Pons (tissue), 1 donor: ENCODE data around the gene HDAC8.
A peak's percentile ranks its signal among the peaks of the same experiment; 100 is the strongest.

Experiments
- DNase-seq: peaks from one replicate; pipeline ENCODE4 v3.0.0-alpha.2; 2016; ENCODE audit warnings: low spot score

Gene HDAC8

GRCh38 chrX:72316408-72317110 lies 256.1 kb downstream of the HDAC8 start:
- DNase-seq: no peak

- DNase-seq: no peak
These were observed 257.8 kb downstream of the HDAC8 start for GRCh38 chrX:72314881-72315280.

GRCh38 chrX:72313707-72314641 lies 258.7 kb downstream of the HDAC8 start:
- no peak for DNase-seq

GRCh38 chrX:72312311-72312940 lies 260.2 kb downstream of the HDAC8 start:
- DNase-seq: no peak

- no peak for DNase-seq
These were observed 263.2 kb downstream of the HDAC8 start for GRCh38 chrX:72309297-72310071.

- peak; percentile 19 for DNase-seq
These were observed 263.9 kb downstream of the HDAC8 start for GRCh38 chrX:72308566-72309296.

GRCh38 chrX:72308209-72308565 lies 264.5 kb downstream of the HDAC8 start:
- DNase-seq: no peak

DNA sequence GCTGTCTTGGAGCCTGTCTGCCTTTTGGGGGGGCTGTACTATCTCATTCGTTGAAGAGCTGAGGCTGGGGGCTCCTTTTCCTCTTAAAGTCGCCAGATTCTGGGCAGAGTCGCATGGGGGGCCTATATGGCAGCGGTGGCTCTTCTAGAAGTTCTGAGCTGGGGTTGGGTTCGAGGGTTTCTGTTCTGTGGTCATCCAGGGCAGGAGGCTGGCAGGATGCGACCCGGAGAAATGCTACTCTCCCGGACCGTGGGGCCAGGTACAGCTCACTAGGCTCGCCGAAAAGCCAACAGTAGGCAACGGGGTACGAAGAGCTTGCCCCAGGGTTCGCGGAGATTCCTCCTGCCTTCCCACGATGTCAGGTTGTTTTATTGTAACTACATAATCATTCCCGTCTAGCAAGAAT lies 265.0 kb downstream of the HDAC8 start:
- DNase-seq: no peak

DNA sequence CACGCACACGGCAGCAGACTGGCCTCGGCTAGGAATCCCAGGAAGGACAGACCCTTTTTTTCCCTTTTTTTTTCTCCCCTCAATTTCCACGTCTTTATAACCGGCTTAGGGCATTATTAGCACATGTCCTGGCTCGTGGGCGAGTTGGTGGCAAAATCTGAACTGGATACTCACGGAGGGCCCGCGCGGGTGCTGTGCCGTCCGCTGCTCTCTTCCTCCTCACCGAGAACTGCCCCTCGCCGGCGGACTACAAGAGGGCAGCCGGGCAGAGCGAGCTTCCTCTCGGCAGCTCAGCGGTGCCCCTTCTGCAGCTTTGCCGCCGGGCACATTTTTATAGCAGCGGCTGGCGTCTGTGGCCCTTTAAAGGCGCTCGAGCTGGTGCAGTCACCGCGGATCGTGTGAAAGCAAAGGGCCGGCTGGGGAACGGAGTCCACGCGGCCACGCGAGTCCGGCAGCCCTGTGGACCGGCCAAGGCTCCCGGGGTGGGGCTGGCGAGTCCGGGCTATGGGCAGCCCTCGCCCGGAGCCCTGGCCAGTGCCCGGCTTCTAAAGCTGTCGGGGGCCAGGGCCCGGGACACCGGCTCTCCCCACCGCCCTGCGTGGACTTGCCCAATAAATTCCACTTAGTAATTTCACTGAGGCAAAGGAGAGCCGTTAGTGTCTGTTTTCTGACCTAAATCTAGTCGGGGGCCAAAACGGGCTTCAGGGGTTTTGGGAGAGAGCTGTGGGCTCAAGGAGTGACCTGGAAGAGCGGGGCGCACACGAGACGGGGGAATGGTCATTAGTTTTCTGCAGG lies 265.6 kb downstream of the HDAC8 start:
- peak; percentile 20 for DNase-seq

DNA sequence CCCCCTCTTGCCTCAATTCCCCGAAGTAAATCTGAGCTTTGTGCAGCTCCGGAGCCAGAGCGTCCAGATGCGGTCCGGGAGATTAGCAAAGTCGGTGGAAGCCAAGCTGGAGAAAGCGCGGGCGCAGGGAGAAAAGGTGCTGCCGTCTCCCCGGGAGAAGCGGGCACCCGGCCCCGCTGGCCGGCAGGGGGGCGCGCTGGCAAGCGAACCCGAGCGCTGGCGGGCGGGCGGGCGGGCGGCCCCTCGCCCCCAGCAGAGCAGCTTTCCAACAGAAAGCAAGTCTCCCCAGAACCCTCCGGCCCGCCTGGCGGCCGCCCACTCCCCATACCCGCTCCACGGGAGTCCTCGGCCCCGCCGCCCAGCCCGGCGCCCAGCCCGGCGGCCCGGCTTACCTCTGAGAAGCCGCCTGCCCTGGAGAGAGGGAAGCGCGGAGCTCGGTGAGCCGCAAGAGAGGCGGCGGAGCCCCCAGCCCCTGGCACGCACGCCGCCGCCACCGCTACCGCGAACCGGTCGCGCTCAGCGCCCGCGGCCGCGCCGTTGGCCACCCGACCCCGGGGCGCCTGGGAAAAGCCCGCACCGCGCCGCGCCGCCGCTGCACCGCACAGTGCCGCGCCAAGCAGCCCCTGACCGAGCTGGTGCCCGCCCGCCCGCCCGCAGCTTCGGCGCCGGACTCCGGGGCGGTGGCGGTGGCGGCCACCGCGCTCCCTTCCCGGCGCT lies 266.4 kb downstream of the HDAC8 start:
- no peak for DNase-seq

GRCh38 chrX:72305286-72306084 lies 267.2 kb downstream of the HDAC8 start, which contains the start of gene CITED1:
TSS of gene CITED1 (minus strand) at chrX:72305914. CDS start at chrX:72302869, 3,045 bp downstream.
- DNase-seq: no peak

DNA sequence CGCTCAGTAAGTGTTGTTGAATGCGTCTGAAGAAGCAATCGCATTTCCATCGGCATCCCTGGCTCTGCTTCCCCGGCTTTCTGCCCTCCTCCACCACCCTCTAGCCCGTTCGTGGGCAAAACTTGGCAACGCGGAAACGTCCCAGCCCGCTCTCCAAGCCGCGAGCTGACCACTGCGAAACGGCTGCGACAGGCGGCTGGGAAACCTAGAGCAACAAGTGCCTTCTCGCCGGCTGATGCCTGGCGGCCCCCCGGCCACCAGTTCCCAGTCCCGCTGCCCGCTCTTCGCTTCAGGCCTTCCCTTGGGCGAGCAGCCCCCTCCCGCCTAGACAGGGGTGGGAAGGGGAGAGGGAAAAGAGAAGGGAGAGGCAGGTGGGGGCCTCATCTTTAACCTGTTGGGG lies 267.8 kb downstream of the HDAC8 start:
- no peak for DNase-seq

DNA sequence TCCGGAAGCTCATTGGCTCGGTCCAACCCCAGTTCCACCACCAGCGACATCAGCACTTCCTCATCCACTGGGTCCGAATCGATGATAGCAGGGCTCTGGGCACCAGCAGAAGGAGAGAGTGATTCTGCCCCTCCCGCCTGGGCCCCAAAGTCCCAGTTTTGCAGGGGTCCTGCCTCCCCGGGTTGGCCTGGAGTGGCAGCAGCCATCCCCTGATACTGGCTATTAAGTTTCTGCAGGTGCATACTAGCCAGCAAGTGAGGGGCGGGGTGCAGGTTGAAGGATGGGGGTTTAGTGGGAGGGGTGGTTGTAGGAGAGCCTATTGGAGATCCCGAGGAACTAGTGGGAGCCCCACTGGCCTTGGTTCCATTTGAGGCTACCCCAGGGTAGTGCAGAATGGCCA lies 270.9 kb downstream of the HDAC8 start:
- DNase-seq: no peak

DNA sequence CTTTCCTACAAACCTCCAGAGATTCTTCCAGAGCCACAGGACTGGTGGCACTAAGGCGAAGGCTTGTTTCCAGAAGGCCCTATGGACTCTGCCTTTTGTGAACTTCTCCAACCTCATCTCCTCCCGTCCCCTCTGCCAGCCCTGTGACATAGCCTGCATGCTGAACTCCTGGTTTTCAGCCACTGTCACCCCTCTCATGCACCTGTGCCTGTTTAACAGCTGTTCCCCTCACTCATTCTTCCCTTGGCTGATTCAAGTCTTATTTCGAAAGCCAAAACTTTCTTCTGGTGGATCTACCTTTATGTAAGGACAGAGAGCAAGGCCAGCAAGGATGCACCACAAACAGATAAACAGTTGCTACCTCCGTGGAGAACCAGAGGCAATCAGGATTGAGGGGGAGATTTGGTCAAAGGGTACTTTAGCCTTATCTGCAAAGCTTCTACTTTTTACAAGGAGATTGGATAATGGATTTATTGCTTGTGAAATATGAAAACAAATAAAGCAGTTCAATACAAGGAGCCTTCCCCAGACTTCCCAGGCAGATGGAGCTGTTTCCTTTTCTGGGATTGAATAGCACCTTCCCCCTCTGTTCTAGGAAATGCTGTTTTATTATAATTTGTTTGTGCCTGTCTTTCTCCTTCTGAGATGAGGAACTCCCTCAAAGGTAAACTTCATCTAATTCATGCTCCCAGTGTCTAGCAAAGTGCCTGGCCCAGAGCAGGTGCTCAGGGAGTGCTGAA lies 272.6 kb downstream of the HDAC8 start:
- DNase-seq: no peak

DNA sequence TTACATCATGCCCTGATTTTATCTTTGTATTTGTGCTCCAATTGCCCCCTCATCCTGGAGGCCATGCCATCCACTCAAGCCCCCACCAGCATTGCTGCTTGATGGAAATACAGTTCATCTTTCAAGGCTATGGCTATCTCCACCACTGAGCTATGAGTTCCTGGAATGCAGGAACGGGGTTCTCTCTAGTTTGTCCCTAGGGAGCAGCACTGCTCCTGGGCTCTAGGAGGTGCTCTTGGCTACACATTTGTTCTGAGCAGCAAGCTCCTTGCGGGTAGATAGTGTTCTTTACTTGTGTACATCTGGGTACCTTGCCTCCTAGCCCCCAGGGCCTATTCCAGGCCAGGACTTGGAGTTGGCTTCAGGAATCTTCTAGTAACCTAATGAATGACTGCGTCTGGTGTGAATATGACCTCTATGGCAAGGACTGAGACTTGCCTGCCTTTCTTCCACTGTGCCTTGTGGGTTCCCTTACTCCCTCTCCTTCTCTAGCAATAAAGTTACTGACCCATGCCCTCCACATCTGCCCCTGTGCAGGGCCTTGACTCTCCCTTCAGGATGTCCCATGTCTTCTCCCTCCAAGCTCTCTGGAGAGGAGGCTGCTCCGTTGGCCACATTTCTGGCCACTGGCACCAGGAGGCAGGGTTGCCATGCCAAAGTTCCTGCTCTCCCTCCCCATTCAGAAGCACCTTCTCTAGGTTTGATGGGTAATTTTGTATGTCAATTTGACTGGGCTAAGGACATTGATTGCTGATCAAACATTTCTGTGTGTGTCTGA lies 274.5 kb downstream of the HDAC8 start:
- no peak for DNase-seq

GRCh38 chrX:72296991-72297390 lies 275.7 kb downstream of the HDAC8 start:
- DNase-seq: no peak

DNA sequence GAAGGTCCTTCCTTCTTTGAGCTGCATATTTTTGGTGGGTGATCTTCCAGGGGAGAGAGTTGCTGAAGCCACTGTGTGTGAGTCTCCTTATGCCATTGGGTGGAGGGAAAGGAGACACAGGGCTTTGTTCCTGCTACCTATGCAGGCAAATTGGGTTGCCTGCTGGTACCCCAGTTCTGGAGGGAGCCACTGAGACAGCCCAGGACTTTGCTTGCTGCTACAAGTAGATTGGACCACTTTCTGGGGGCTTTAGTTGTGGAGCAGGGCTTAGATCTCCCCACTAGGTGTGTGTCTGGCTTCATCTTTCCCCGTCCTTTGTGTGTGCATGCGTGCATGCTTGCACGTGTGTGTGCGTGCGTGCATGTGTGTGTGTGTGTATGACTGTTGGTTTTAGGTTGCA lies 276.9 kb downstream of the HDAC8 start:
- no peak for DNase-seq
